Testis (tissue), 2 donors: Measurements from ENCODE around the gene ANXA2R.

ENCODE experiments used
- CTCF ChIP-seq, 3 experiments: fragments of 450-650 bp in 2 of 3; fragments of 200-600 bp in 1 of 3; sonication (generic) in 1 of 3; IDR thresholded peaks; one replicate each; pipeline ENCODE4 v1.5.1; 2016 to 2019; ENCODE audit warnings: antibody characterized with exemption in 3 of 3, mild to moderate bottlenecking in 2 of 3, moderate library complexity in 1 of 3
- POLR2A ChIP-seq: fragments of 450-650 bp; IDR thresholded peaks from one replicate; pipeline ENCODE4 v1.6.1; 2017; ENCODE audit warnings: antibody characterized with exemption, mild to moderate bottlenecking, moderate library complexity

GRCh38 chr5:43041669-43042175 is 1.6 kb upstream of the ANXA2R start:
- TF ChIP-seq CTCF (IDR thresholded peaks at IDR 0.05), result no peak
- TF ChIP-seq POLR2A, result no peak
